GM18502 (cell line): ENCODE results near the gene MMP24.

Experiments
- ATAC-seq: cut with Tn5 transposase; IDR thresholded peaks from one replicate; pipeline ENCODE4 v1.9.1; 2021; ENCODE audit warnings: mild to moderate bottlenecking; ENCODE audit not compliant: unreplicated experiment, poor library complexity

The MMP24 gene

GRCh38 chr20:35275741-35276251 lies 49.3 kb downstream of the MMP24 start:
- ATAC-seq: no peak

GRCh38 chr20:35276408-35276807 lies 49.9 kb downstream of the MMP24 start:
- no peak for ATAC-seq

- ATAC-seq: no peak
Measured at GRCh38 chr20:35277127-35277526, 50.6 kb downstream of the MMP24 start.

GRCh38 chr20:35277531-35278395 lies 51.3 kb downstream of the MMP24 start, which contains the start of gene MMP24OS:
TSS of gene MMP24OS (minus strand) at chr20:35278122. CDS start at chr20:35277929, 193 bp downstream.
- ATAC-seq: peak; percentile 80

GRCh38 chr20:35279040-35279439 lies 52.5 kb downstream of the MMP24 start:
- no peak for ATAC-seq

GRCh38 chr20:35279533-35280174 lies 53.2 kb downstream of the MMP24 start:
- no peak for ATAC-seq

GRCh38 chr20:35280523-35280922 lies 54.0 kb downstream of the MMP24 start:
- ATAC-seq: no peak

- no peak for ATAC-seq
Measured at GRCh38 chr20:35281506-35282101, 55.1 kb downstream of the MMP24 start.

- ATAC-seq: no peak
Measured at GRCh38 chr20:35283441-35284266, 57.2 kb downstream of the MMP24 start.

- ATAC-seq: peak; percentile 82
Measured at GRCh38 chr20:35284267-35284991, 57.9 kb downstream of the MMP24 start, which contains the start of gene EIF6. TSS of gene EIF6 (minus strand) at chr20:35284772. CDS start at chr20:35284487, 285 bp downstream.

GRCh38 chr20:35284992-35285805 lies 58.7 kb downstream of the MMP24 start:
- no peak for ATAC-seq

- no peak for ATAC-seq
Measured at GRCh38 chr20:35285806-35286076, 59.3 kb downstream of the MMP24 start.

- ATAC-seq: no peak
Measured at GRCh38 chr20:35286077-35286898, 59.8 kb downstream of the MMP24 start.

GRCh38 chr20:35286899-35287508 lies 60.5 kb downstream of the MMP24 start:
- ATAC-seq: no peak

GRCh38 chr20:35287509-35288324 lies 61.2 kb downstream of the MMP24 start:
- ATAC-seq: no peak

- no peak for ATAC-seq
Measured at GRCh38 chr20:35288325-35289060, 62.0 kb downstream of the MMP24 start.
